Keratinocyte (primary cell): ENCODE data around the gene D2HGDH. TPM values are rescaled to one million over a fixed set of nuclear protein-coding genes. Genes with fewer than 3 reads are reported as not detected.

ENCODE experiments used
- DNase-seq: peaks from one replicate; pipeline ENCODE4 v3.0.0-alpha.2; 2011; ENCODE audit warnings: low read depth, missing footprints, low spot score
- FAIRE-seq: peaks from 2 replicates; lab custom pipeline; 2011; peaks lifted over from hg19 to GRCh38; lab: Jason Lieb, UNC
- H2AFZ ChIP-seq: 2 replicates; pipeline ENCODE4 v1.6.0; 2012; ENCODE audit warnings: low read length, control low read depth, inconsistent platforms; ENCODE audit not compliant: control insufficient read depth
- H3K27ac ChIP-seq: 2 replicates; pipeline ENCODE4 v1.5.1; 2011; ENCODE audit warnings: low read length; ENCODE audit not compliant: control insufficient read depth, insufficient read depth
- H3K27me3 ChIP-seq: 3 replicates; pipeline ENCODE4 v1.6.0; 2011; ENCODE audit warnings: low read length; ENCODE audit not compliant: control insufficient read depth, insufficient read depth; ENCODE audit errors: extremely low read depth
- H3K36me3 ChIP-seq, 2 experiments: 2 replicates in 1 of 2; 3 replicates in 1 of 2; pipeline ENCODE4 v1.5.1; 2011; ENCODE audit warnings: low read length in 2 of 2, mild to moderate bottlenecking in 1 of 2; ENCODE audit not compliant: control insufficient read depth in 2 of 2, insufficient read depth in 2 of 2; ENCODE audit errors: extremely low read depth in 1 of 2
- H3K4me1 ChIP-seq: 3 replicates; pipeline ENCODE4 v1.5.1; 2011; ENCODE audit warnings: low read length; ENCODE audit not compliant: control insufficient read depth, insufficient read depth; ENCODE audit errors: extremely low read depth
- H3K4me2 ChIP-seq: 3 replicates; pipeline ENCODE4 v1.6.0; 2011; ENCODE audit warnings: low read depth, low read length; ENCODE audit not compliant: control insufficient read depth, insufficient read depth; ENCODE audit errors: extremely low read depth
- H3K4me3 ChIP-seq, 3 experiments: fragments of 200-600 bp in 1 of 3; sonication (generic) in 1 of 3; 2 replicates in 2 of 3; 3 replicates in 1 of 3; pipeline ENCODE4 v1.5.1; 2011 to 2016; ENCODE audit warnings: low read length in 3 of 3, mild to moderate bottlenecking in 3 of 3, control low read depth in 2 of 3, inconsistent platforms in 1 of 3, low read depth in 1 of 3, mixed read lengths in 1 of 3, mixed run types in 1 of 3, moderate library complexity in 1 of 3; ENCODE audit not compliant: control insufficient read depth in 2 of 3, insufficient read depth in 2 of 3; ENCODE audit errors: extremely low read depth in 1 of 3
- H3K79me2 ChIP-seq: 2 replicates; pipeline ENCODE4 v1.6.0; 2012; ENCODE audit warnings: low read length; ENCODE audit not compliant: control insufficient read depth, insufficient read depth
- H3K9ac ChIP-seq: 3 replicates; pipeline ENCODE4 v1.6.0; 2011; ENCODE audit warnings: low read length; ENCODE audit not compliant: control insufficient read depth, insufficient read depth; ENCODE audit errors: extremely low read depth
- H3K9me1 ChIP-seq: 3 replicates; pipeline ENCODE4 v1.6.0; 2011; ENCODE audit warnings: low read length; ENCODE audit not compliant: control insufficient read depth, insufficient read depth; ENCODE audit errors: extremely low read depth
- H3K9me3 ChIP-seq: 2 replicates; pipeline ENCODE4 v1.5.1; 2012; ENCODE audit warnings: low read depth, low read length; ENCODE audit not compliant: control insufficient read depth
- H4K20me1 ChIP-seq: 3 replicates; pipeline ENCODE4 v1.6.0; 2011; ENCODE audit warnings: low read length; ENCODE audit not compliant: control insufficient read depth, insufficient read depth; ENCODE audit errors: extremely low read depth
- EZH2 ChIP-seq: IDR thresholded peaks from one replicate; pipeline ENCODE4 v1.6.1; 2012; ENCODE audit warnings: inconsistent platforms, mild to moderate bottlenecking, low read length, moderate library complexity
- dilution Hi-C: fragments of 300-500 bp; cut with MboI; formaldehyde crosslinking; loops from one replicate; pipeline ENCODE4 v1.7.0; 2020; ENCODE audit warnings: low sequenced_read_pairs; ENCODE audit not compliant: extremely low pct_ligation_motif_present
- polyA plus RNA-seq, 5 experiments: library from polyadenylated mRNA; depleted of rRNA in 3 of 5; stranded (reverse) in 3 of 5; stranded (forward) in 1 of 5; unstranded in 1 of 5; fragments of >200 nt; gene quantifications; 1 replicate in 1 of 5; 2 replicates in 3 of 5; 3 replicates in 1 of 5; pipeline versions ENCODE4 v1.2.1 to v1.2.3, GENCODE V29; 2011 to 2012; ENCODE audit warnings: missing spikeins in 2 of 5, low read depth in 1 of 5, low replicate concordance in 1 of 5
- TF ChIP-seq, protein P1 (sequence below), 3 experiments: IDR thresholded peaks in 1 of 3; conservative IDR thresholded peaks in 1 of 3; optimal IDR thresholded peaks in 1 of 3; 2 replicates in 2 of 3; 3 replicates in 1 of 3; pipeline versions ENCODE3 to v1.5.1; 2011; ENCODE audit warnings: low read length in 3 of 3, mild to moderate bottlenecking in 3 of 3, moderate library complexity in 2 of 3, control low read depth in 1 of 3, inconsistent platforms in 1 of 3; ENCODE audit not compliant: insufficient read depth in 2 of 3; ENCODE audit errors: extremely low read depth in 1 of 3

D2HGDH gene
- polyA plus RNA-seq, 1 donor (not counting 4 experiments of a cell fraction or from before 2014, with no cell fraction given) = 5.4 TPM

DNA sequence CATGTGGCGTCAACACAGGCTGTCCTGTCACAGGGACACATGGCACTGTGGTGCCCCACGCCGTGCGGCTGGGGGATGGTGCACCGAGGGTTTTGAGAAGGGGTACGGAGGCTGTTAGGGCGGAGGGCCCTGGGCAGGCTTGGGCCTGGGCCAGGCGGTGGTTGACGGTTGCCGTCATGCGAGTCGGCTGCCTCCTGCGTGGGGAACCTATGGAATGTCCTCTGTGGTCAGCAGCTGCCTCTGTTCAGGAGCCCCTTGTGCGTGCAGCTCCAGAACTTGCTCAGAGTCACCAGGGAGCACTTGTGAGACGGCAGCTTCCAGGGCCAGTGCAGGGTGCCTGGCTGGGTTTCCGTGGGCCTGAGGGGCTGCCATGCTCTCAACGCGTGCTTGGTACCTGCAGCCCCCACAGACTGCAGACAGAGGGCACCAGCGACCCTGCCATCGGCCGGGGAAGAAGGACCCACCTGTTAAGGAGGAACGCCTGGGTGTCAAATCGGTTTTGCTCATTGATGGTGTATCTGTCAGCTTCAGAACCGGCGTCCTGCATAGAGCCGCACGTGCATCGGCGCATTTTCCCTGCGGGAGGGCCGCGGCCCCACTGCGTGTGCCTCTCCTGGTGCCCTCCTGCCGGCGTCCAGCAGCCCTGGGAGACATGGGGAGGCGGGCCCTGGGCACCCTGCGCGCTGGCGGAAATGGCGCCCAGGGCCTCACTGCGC, 10.0 kb upstream of the D2HGDH start:
- H3K4me1 ChIP-seq = no peaks in the 10 kb centered on the region
- no peaks in the 10 kb centered on the region for H3K9me3 ChIP-seq
- no peaks in the 10 kb centered on the region for H4K20me1 ChIP-seq
- H3K9ac ChIP-seq = no peak overlapping the region
- dilution Hi-C loops = no loop called here
- H3K27ac ChIP-seq = no peak overlapping the region
- DNase-seq = no peak
- no peaks in the 10 kb centered on the region for H3K9me1 ChIP-seq
- no peak overlapping the region for H2AFZ ChIP-seq
- TF ChIP-seq, protein P1, sequence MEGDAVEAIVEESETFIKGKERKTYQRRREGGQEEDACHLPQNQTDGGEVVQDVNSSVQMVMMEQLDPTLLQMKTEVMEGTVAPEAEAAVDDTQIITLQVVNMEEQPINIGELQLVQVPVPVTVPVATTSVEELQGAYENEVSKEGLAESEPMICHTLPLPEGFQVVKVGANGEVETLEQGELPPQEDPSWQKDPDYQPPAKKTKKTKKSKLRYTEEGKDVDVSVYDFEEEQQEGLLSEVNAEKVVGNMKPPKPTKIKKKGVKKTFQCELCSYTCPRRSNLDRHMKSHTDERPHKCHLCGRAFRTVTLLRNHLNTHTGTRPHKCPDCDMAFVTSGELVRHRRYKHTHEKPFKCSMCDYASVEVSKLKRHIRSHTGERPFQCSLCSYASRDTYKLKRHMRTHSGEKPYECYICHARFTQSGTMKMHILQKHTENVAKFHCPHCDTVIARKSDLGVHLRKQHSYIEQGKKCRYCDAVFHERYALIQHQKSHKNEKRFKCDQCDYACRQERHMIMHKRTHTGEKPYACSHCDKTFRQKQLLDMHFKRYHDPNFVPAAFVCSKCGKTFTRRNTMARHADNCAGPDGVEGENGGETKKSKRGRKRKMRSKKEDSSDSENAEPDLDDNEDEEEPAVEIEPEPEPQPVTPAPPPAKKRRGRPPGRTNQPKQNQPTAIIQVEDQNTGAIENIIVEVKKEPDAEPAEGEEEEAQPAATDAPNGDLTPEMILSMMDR (optimal IDR thresholded peaks at IDR 0.05 in 1 of 3, IDR thresholded peaks at IDR 0.05 in 1 of 3, conservative IDR thresholded peaks at IDR 0.05 in 1 of 3; ENCODE audit: extremely low read depth in 1 of 3, insufficient read depth in 2 of 3, low read length in 3 of 3) = peak; percentile 14 to 53 (median 32)
- TF ChIP-seq EZH2 = no peak
- H3K27me3 ChIP-seq = no peaks in the 10 kb centered on the region
- no peaks in the 10 kb centered on the region for H3K79me2 ChIP-seq
- no peak overlapping the region for H3K4me2 ChIP-seq
- H3K4me3 ChIP-seq = no peak overlapping the region
- no peak for FAIRE-seq
- H3K36me3 ChIP-seq = peaks cover 8 to 16% of the 10 kb centered on the region in 2 experiments

DNA sequence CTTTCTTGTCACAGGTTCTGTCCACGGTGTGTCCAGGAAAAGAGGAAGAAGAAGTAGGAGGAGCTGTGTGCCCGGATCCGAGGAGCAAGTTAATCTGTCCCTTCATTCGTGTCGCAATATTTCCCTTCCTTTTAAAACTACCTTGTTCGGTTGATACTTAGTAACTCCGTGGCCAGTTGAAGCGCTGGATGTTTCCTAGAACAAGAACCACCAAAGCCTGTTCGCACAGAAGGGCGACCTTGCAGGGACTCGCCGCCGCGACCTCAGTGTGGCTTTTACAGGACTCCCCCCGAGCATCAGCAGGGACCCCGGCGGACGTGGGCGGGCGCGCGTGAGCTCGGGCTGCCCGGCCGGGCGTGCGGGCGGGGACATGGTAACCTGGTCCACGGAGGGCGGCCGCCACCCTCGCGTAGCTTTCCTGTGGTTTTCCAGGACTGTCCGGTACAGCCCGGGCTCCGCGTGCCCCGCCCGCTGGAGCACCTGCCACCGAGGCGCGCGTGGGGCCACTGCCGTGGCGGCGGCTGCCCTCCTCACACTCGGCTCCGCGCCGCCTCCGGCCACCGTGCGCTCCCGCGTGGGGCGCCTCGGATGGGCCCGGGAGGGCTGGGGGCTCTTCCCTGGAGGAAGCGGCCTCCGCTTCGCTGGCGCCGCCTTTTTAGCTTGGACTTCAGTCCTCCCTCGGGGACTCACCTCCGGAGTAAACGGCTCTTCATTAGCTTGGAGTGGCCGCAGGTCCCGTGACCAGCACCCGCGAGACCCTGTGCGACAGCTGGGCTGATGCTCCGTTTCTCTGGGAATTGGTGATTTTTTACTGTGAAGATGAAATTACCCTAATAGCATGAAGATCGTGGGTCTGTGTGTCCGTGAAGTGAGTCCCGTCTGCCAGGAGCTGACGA, 9.2 kb upstream of the D2HGDH start:
- Histone ChIP-seq H3K4me3 (no peak overlapping the region), H2AFZ (no peak overlapping the region), H3K27me3 (no peaks in the 10 kb centered on the region), H3K9ac (no peak overlapping the region), H4K20me1 (no peaks in the 10 kb centered on the region), H3K36me3 (peaks cover 8 to 16% of the 10 kb centered on the region in 2 experiments), H3K4me1 (no peaks in the 10 kb centered on the region), H3K9me3 (no peaks in the 10 kb centered on the region), H3K79me2 (no peaks in the 10 kb centered on the region), H3K9me1 (no peaks in the 10 kb centered on the region), H3K4me2 (no peak overlapping the region), H3K27ac (no peak overlapping the region)
- TF ChIP-seq, protein P1 (optimal IDR thresholded peaks at IDR 0.05 in 1 of 3, IDR thresholded peaks at IDR 0.05 in 1 of 3, conservative IDR thresholded peaks at IDR 0.05 in 1 of 3; ENCODE audit: extremely low read depth in 1 of 3, insufficient read depth in 2 of 3, low read length in 3 of 3) = no peak
- no peak for TF ChIP-seq EZH2
- no peak for DNase-seq
- dilution Hi-C loops = no loop called here
- FAIRE-seq = no peak
